GM12878 (cell line): ENCODE data around the gene USP4. TPM values are rescaled to one million over a fixed set of nuclear protein-coding genes. Genes with fewer than 3 reads are reported as not detected.

Experiments
- BCL11A ChIP-seq: IDR thresholded peaks from 2 replicates; pipeline ENCODE4 v1.6.1; 2011; ENCODE audit warnings: low read depth, low read length
- BRCA1 ChIP-seq: IDR thresholded peaks from 2 replicates; pipeline ENCODE4 v1.6.1; 2011; ENCODE audit warnings: low read depth, low read length, improper control_type of control experiment
- GATAD2B ChIP-seq: fragments of 450-650 bp; conservative IDR thresholded peaks from 2 replicates; pipeline ENCODE4 v1.6.1; 2017; ENCODE audit warnings: low read depth, mild to moderate bottlenecking, moderate library complexity
- IKZF1 ChIP-seq: fragments of 450-650 bp; conservative IDR thresholded peaks from 2 replicates; pipeline ENCODE4 v1.6.1; 2017; ENCODE audit warnings: antibody characterized with exemption, mild to moderate bottlenecking
- LARP7 ChIP-seq: fragments of 450-650 bp; IDR thresholded peaks from 2 replicates; pipeline ENCODE4 v1.6.1; 2017; ENCODE audit warnings: mild to moderate bottlenecking
- NR2F1 ChIP-seq: fragments of 450-650 bp; conservative IDR thresholded peaks from 2 replicates; pipeline ENCODE4 v1.6.1; 2017; ENCODE audit warnings: mild to moderate bottlenecking
- SRF ChIP-seq, 2 experiments: IDR thresholded peaks; 2 replicates each; pipeline ENCODE4 v1.6.1; 2011; ENCODE audit warnings: low read depth in 2 of 2, low read length in 2 of 2, mild to moderate bottlenecking in 1 of 2, moderate library complexity in 1 of 2
- TARDBP ChIP-seq: IDR thresholded peaks from 2 replicates; pipeline ENCODE4 v1.6.1; 2016; ENCODE audit warnings: borderline replicate concordance
- ZSCAN29 ChIP-seq: fragments of 450-650 bp; IDR thresholded peaks from 2 replicates; pipeline ENCODE4 v1.6.1; 2017; ENCODE audit warnings: mild to moderate bottlenecking, moderate library complexity
- polyA plus RNA-seq, 11 experiments: library from polyadenylated mRNA; depleted of rRNA in 4 of 11; unstranded in 6 of 11; stranded (reverse) in 5 of 11; fragments of >200 nt; fragmentation: Nextera tagmentation in 4 of 11; fragmentation: Illumina TruSeq in 1 of 11; extraction: Ambion mirVana in 4 of 11; extraction: Trizol in 1 of 11; gene quantifications; 1 replicate in 1 of 11; 2 replicates in 10 of 11; pipeline versions ENCODE4 v1.2.1 to v1.2.3, GENCODE V29; 2011 to 2016; ENCODE audit warnings: inconsistent platforms in 2 of 11, missing spikeins in 2 of 11, low read depth in 1 of 11
- total RNA-seq, 4 experiments: library from RNA; depleted of rRNA in 3 of 4; stranded (reverse); fragments of >200 nt in 3 of 4; fragmentation: Illumina TruSeq in 1 of 4; extraction: Trizol in 1 of 4; gene quantifications; 2 replicates each; pipeline versions ENCODE4 v1.2.1 to v1.2.3, GENCODE V29; 2013 to 2021
- TF ChIP-seq, protein P1 (sequence below): fragments of 450-650 bp; formaldehyde crosslinking; IDR thresholded peaks from 2 replicates; pipeline ENCODE4 v1.5.0; 2022; ENCODE audit warnings: mild to moderate bottlenecking, missing genetic modification characterization
- TF ChIP-seq, protein P2 (sequence below): fragments of 450-650 bp; IDR thresholded peaks from 2 replicates; pipeline ENCODE4 v1.6.1; 2016; ENCODE audit warnings: mild to moderate bottlenecking
- TF ChIP-seq, protein P3 (sequence below): fragments of 150-350 bp; IDR thresholded peaks from 2 replicates; pipeline ENCODE4 v1.6.1; 2014; ENCODE audit warnings: mild to moderate bottlenecking, low read depth, low read length
- TF ChIP-seq, protein P4 (sequence below): fragments of 450-650 bp; formaldehyde crosslinking; IDR thresholded peaks from 2 replicates; pipeline ENCODE4 v1.4.0; 2020; ENCODE audit warnings: mild to moderate bottlenecking, moderate library complexity

USP4 gene
- total and polyA plus RNA-seq, 10 of the 15 experiments (the other 5 are each of a cell fraction or from before 2014, with no cell fraction given) = 26.5 to 77.1 (median 66.0) TPM

DNA sequence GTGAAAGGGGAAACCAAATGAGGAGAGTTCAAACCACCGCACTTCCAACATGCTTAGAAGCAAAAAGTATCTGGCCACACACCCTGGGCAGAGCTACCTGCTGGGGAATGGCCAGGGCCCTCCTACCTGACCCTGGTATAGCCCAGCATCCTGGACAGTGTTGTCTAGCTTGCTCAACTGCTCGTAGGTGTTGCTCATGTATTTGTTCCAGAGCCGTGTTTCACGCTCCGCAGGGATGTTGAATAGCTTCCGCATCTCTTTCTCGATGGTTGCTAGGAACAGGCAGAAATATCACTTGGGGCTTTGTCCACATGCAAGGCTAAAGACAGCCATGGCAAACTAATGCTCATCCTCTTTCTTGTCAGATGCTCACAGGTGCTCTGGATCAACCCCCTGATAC, 15.1 kb downstream of the USP4 start (continued):
- TF ChIP-seq, protein P1, sequence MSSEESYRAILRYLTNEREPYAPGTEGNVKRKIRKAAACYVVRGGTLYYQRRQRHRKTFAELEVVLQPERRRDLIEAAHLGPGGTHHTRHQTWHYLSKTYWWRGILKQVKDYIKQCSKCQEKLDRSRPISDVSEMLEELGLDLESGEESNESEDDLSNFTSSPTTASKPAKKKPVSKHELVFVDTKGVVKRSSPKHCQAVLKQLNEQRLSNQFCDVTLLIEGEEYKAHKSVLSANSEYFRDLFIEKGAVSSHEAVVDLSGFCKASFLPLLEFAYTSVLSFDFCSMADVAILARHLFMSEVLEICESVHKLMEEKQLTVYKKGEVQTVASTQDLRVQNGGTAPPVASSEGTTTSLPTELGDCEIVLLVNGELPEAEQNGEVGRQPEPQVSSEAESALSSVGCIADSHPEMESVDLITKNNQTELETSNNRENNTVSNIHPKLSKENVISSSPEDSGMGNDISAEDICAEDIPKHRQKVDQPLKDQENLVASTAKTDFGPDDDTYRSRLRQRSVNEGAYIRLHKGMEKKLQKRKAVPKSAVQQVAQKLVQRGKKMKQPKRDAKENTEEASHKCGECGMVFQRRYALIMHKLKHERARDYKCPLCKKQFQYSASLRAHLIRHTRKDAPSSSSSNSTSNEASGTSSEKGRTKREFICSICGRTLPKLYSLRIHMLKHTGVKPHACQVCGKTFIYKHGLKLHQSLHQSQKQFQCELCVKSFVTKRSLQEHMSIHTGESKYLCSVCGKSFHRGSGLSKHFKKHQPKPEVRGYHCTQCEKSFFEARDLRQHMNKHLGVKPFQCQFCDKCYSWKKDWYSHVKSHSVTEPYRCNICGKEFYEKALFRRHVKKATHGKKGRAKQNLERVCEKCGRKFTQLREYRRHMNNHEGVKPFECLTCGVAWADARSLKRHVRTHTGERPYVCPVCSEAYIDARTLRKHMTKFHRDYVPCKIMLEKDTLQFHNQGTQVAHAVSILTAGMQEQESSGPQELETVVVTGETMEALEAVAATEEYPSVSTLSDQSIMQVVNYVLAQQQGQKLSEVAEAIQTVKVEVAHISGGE = no peak
- TF ChIP-seq LARP7 (no peak), TARDBP (no peak), GATAD2B (no peak), BRCA1 (no peak), NR2F1 (no peak), ZSCAN29 (no peak), SRF (IDR thresholded peaks at IDR 0.05; ENCODE audit: low read depth in 2 of 2, low read length in 2 of 2) (no peak), IKZF1 (no peak), BCL11A (no peak)
- TF ChIP-seq, protein P2, sequence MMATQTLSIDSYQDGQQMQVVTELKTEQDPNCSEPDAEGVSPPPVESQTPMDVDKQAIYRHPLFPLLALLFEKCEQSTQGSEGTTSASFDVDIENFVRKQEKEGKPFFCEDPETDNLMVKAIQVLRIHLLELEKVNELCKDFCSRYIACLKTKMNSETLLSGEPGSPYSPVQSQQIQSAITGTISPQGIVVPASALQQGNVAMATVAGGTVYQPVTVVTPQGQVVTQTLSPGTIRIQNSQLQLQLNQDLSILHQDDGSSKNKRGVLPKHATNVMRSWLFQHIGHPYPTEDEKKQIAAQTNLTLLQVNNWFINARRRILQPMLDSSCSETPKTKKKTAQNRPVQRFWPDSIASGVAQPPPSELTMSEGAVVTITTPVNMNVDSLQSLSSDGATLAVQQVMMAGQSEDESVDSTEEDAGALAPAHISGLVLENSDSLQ = no peak
- TF ChIP-seq, protein P3, sequence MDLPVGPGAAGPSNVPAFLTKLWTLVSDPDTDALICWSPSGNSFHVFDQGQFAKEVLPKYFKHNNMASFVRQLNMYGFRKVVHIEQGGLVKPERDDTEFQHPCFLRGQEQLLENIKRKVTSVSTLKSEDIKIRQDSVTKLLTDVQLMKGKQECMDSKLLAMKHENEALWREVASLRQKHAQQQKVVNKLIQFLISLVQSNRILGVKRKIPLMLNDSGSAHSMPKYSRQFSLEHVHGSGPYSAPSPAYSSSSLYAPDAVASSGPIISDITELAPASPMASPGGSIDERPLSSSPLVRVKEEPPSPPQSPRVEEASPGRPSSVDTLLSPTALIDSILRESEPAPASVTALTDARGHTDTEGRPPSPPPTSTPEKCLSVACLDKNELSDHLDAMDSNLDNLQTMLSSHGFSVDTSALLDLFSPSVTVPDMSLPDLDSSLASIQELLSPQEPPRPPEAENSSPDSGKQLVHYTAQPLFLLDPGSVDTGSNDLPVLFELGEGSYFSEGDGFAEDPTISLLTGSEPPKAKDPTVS = no peak
- TF ChIP-seq, protein P4, sequence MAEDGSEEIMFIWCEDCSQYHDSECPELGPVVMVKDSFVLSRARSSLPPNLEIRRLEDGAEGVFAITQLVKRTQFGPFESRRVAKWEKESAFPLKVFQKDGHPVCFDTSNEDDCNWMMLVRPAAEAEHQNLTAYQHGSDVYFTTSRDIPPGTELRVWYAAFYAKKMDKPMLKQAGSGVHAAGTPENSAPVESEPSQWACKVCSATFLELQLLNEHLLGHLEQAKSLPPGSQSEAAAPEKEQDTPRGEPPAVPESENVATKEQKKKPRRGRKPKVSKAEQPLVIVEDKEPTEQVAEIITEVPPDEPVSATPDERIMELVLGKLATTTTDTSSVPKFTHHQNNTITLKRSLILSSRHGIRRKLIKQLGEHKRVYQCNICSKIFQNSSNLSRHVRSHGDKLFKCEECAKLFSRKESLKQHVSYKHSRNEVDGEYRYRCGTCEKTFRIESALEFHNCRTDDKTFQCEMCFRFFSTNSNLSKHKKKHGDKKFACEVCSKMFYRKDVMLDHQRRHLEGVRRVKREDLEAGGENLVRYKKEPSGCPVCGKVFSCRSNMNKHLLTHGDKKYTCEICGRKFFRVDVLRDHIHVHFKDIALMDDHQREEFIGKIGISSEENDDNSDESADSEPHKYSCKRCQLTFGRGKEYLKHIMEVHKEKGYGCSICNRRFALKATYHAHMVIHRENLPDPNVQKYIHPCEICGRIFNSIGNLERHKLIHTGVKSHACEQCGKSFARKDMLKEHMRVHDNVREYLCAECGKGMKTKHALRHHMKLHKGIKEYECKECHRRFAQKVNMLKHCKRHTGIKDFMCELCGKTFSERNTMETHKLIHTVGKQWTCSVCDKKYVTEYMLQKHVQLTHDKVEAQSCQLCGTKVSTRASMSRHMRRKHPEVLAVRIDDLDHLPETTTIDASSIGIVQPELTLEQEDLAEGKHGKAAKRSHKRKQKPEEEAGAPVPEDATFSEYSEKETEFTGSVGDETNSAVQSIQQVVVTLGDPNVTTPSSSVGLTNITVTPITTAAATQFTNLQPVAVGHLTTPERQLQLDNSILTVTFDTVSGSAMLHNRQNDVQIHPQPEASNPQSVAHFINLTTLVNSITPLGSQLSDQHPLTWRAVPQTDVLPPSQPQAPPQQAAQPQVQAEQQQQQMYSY (CRISPR knock-in tag) = no peak
